ENCODE results near the gene MBP. TPM values are rescaled to one million over a fixed set of nuclear protein-coding genes. Genes with fewer than 3 reads are reported as not detected.

The MBP gene
- total and polyA plus RNA-seq, 2 of the 13 experiments (the other 11 are each of a cell fraction or from before 2014, with no cell fraction given), result 5.0 to 8.5 TPM

DNA sequence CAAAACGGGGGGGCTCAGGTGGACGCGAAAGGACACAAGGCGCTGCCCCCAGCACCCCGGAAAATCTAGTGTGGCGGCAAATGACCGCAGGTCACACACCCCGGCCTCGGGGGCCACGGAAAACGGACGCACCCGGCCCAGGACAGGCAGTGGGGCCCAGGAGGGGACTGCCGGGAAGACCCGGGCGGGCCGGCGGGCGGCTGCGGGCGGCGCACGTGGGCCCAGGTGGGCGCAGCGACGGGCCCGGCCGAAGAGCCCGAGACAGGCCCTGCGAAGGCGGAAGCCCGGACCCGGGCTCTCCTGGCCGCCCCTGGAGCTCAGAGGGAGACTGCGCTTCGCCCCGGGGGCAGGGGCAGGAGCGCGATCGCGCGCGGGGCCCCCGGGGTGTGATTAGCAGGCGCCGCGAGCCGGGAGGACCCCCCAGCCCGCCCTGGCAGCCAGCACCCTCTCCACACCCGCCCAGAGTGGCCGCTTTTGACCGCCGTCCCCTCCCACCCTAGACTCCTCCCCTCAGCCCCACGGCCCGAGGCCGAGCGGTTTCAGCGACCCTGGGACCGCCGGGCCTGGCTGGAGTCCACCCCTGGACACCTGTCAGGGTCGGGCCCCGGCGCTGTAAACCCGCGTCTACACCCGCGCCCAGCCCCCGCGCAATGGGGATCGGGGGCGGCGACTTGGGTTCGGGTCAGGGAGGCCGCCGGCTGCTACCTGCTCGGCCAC lies 773 bp downstream of the MBP start (continued):
- TF ChIP-seq, protein P1, sequence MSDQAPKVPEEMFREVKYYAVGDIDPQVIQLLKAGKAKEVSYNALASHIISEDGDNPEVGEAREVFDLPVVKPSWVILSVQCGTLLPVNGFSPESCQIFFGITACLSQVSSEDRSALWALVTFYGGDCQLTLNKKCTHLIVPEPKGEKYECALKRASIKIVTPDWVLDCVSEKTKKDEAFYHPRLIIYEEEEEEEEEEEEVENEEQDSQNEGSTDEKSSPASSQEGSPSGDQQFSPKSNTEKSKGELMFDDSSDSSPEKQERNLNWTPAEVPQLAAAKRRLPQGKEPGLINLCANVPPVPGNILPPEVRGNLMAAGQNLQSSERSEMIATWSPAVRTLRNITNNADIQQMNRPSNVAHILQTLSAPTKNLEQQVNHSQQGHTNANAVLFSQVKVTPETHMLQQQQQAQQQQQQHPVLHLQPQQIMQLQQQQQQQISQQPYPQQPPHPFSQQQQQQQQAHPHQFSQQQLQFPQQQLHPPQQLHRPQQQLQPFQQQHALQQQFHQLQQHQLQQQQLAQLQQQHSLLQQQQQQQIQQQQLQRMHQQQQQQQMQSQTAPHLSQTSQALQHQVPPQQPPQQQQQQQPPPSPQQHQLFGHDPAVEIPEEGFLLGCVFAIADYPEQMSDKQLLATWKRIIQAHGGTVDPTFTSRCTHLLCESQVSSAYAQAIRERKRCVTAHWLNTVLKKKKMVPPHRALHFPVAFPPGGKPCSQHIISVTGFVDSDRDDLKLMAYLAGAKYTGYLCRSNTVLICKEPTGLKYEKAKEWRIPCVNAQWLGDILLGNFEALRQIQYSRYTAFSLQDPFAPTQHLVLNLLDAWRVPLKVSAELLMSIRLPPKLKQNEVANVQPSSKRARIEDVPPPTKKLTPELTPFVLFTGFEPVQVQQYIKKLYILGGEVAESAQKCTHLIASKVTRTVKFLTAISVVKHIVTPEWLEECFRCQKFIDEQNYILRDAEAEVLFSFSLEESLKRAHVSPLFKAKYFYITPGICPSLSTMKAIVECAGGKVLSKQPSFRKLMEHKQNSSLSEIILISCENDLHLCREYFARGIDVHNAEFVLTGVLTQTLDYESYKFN (CRISPR knock-in tag; conservative IDR thresholded peaks at IDR 0.05), result peak; percentile 11; the same call in 1 of the 2 replicates
- TF ChIP-seq MIXL1 (CRISPR knock-in tag; IDR thresholded peaks at IDR 0.05) (no peak), ZFX (CRISPR knock-in tag; IDR thresholded peaks at IDR 0.05; ENCODE audit: low read depth) (peak; percentile 72), ZNF282 (IDR thresholded peaks at IDR 0.05; ENCODE audit: partially characterized antibody) (no peak), ZNF296 (CRISPR knock-in tag; conservative IDR thresholded peaks at IDR 0.05) (no peak), CENPT (CRISPR knock-in tag; IDR thresholded peaks at IDR 0.05; ENCODE audit: low read depth) (no peak), HOXD1 (CRISPR knock-in tag; IDR thresholded peaks at IDR 0.05) (no peak), ZFP1 (CRISPR knock-in tag; IDR thresholded peaks at IDR 0.05) (no peak), XRCC5 (optimal IDR thresholded peaks at IDR 0.05; ENCODE audit: low read length) (no peak), ZFY (CRISPR knock-in tag; IDR thresholded peaks at IDR 0.05) (no peak), KDM4B (CRISPR knock-in tag; IDR thresholded peaks at IDR 0.05) (no peak), ZBTB7B (CRISPR knock-in tag; IDR thresholded peaks at IDR 0.05) (no peak), ZNF768 (CRISPR knock-in tag; IDR thresholded peaks at IDR 0.05) (no peak), ZNF891 (CRISPR knock-in tag; IDR thresholded peaks at IDR 0.05) (no peak; the same call in 1 of the 2 replicates), LCORL (IDR thresholded peaks at IDR 0.05) (no peak), LCORL (CRISPR knock-in tag; IDR thresholded peaks at IDR 0.05) (no peak), SUZ12 (IDR thresholded peaks at IDR 0.05; ENCODE audit: low read depth, low read length) (no peak), RFXANK (CRISPR knock-in tag; IDR thresholded peaks at IDR 0.05) (no peak), NCOA1 (CRISPR knock-in tag; IDR thresholded peaks at IDR 0.05) (no peak), ZBTB1 (CRISPR knock-in tag; IDR thresholded peaks at IDR 0.05; ENCODE audit: borderline replicate concordance) (no peak)
- TF ChIP-seq, protein P2, sequence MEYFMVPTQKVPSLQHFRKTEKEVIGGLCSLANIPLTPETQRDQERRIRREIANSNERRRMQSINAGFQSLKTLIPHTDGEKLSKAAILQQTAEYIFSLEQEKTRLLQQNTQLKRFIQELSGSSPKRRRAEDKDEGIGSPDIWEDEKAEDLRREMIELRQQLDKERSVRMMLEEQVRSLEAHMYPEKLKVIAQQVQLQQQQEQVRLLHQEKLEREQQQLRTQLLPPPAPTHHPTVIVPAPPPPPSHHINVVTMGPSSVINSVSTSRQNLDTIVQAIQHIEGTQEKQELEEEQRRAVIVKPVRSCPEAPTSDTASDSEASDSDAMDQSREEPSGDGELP (IDR thresholded peaks at IDR 0.05; ENCODE audit: borderline replicate concordance, low read depth), result no peak
- TF ChIP-seq, protein P3, sequence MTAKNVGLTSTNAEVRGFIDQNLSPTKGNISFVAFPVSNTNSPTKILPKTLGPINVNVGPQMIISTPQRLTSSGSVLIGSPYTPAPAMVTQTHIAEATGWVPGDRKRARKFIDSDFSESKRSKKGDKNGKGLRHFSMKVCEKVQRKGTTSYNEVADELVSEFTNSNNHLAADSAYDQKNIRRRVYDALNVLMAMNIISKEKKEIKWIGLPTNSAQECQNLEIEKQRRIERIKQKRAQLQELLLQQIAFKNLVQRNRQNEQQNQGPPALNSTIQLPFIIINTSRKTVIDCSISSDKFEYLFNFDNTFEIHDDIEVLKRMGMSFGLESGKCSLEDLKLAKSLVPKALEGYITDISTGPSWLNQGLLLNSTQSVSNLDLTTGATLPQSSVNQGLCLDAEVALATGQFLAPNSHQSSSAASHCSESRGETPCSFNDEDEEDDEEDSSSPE (CRISPR knock-in tag; IDR thresholded peaks at IDR 0.05), result no peak
- TF ChIP-seq, protein P4, sequence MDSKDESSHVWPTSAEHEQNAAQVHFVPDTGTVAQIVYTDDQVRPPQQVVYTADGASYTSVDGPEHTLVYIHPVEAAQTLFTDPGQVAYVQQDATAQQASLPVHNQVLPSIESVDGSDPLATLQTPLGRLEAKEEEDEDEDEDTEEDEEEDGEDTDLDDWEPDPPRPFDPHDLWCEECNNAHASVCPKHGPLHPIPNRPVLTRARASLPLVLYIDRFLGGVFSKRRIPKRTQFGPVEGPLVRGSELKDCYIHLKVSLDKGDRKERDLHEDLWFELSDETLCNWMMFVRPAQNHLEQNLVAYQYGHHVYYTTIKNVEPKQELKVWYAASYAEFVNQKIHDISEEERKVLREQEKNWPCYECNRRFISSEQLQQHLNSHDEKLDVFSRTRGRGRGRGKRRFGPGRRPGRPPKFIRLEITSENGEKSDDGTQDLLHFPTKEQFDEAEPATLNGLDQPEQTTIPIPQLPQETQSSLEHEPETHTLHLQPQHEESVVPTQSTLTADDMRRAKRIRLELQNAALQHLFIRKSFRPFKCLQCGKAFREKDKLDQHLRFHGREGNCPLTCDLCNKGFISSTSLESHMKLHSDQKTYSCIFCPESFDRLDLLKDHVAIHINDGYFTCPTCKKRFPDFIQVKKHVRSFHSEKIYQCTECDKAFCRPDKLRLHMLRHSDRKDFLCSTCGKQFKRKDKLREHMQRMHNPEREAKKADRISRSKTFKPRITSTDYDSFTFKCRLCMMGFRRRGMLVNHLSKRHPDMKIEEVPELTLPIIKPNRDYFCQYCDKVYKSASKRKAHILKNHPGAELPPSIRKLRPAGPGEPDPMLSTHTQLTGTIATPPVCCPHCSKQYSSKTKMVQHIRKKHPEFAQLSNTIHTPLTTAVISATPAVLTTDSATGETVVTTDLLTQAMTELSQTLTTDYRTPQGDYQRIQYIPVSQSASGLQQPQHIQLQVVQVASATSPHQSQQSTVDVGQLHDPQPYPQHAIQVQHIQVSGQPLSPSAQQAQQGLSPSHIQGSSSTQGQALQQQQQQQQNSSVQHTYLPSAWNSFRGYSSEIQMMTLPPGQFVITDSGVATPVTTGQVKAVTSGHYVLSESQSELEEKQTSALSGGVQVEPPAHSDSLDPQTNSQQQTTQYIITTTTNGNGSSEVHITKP (CRISPR knock-in tag; IDR thresholded peaks at IDR 0.05; ENCODE audit: low read depth), result no peak
- TF ChIP-seq, protein P5, sequence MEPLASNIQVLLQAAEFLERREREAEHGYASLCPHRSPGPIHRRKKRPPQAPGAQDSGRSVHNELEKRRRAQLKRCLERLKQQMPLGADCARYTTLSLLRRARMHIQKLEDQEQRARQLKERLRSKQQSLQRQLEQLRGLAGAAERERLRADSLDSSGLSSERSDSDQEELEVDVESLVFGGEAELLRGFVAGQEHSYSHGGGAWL (CRISPR knock-in tag; IDR thresholded peaks at IDR 0.05), result no peak

Data from HepG2 (cell line).